SHP77 (cell line): Measurements from ENCODE around the gene CENPF.
"Not testable (repeated sequence)": the region's sequence is repeated elsewhere in the genome, so short reads cannot be mapped to it uniquely, and the experiment has no call there.

Source experiments
- DNase-seq, 2 experiments: peaks; one replicate each; lab custom pipeline; 2025; lab: John Stamatoyannopoulos, UW

Gene CENPF

GRCh38 chr1:214583113-214583512 lies 19.9 kb upstream of the CENPF start:
- no peak for DNase-seq

- no peak for DNase-seq
Measured at GRCh38 chr1:214583824-214584554, 19.0 kb upstream of the CENPF start.

GRCh38 chr1:214584805-214585766 lies 17.9 kb upstream of the CENPF start:
- peak; percentile 13 to 20 for DNase-seq

GRCh38 chr1:214586621-214587020 lies 16.4 kb upstream of the CENPF start:
- DNase-seq: no peak

GRCh38 chr1:214587165-214587564 lies 15.8 kb upstream of the CENPF start:
- peak; percentile 10 to 30 for DNase-seq

- DNase-seq: no peak
Measured at GRCh38 chr1:214588963-214589597, 13.9 kb upstream of the CENPF start.

GRCh38 chr1:214590696-214591095 lies 12.3 kb upstream of the CENPF start:
- DNase-seq: no peak

- DNase-seq: not testable (repeated sequence)
Measured at GRCh38 chr1:214591918-214592317, 11.1 kb upstream of the CENPF start.

GRCh38 chr1:214593158-214593557 lies 9.8 kb upstream of the CENPF start:
- no peak for DNase-seq

- peak in 1 of 2 experiments; percentile 8 for DNase-seq
Measured at GRCh38 chr1:214603819-214604252, 841 bp downstream of the CENPF start.

- no peak for DNase-seq
Measured at GRCh38 chr1:214604523-214604922, 1.5 kb downstream of the CENPF start.

- not testable (repeated sequence) for DNase-seq
Measured at GRCh38 chr1:214605484-214605883, 2.5 kb downstream of the CENPF start.

GRCh38 chr1:214605933-214606925 lies 3.2 kb downstream of the CENPF start:
- DNase-seq: not testable (repeated sequence)

- DNase-seq: not testable (repeated sequence)
Measured at GRCh38 chr1:214607492-214608215, 4.7 kb downstream of the CENPF start.

GRCh38 chr1:214608216-214608783 lies 5.3 kb downstream of the CENPF start:
- DNase-seq: not testable (repeated sequence)

- DNase-seq: not testable (repeated sequence)
Measured at GRCh38 chr1:214608817-214609216, 5.8 kb downstream of the CENPF start.

- no peak for DNase-seq
Measured at GRCh38 chr1:214609692-214610091, 6.7 kb downstream of the CENPF start.

- DNase-seq: not testable (repeated sequence)
Measured at GRCh38 chr1:214610136-214610535, 7.1 kb downstream of the CENPF start.

- DNase-seq: no peak
Measured at GRCh38 chr1:214615109-214615508, 12.1 kb downstream of the CENPF start.

GRCh38 chr1:214615871-214616270 lies 12.9 kb downstream of the CENPF start:
- DNase-seq: no peak
